GM21528 (cell line): ENCODE data around the gene SMYD4.

Experiments
- ATAC-seq: cut with Tn5 transposase; IDR thresholded peaks from one replicate; pipeline ENCODE4 v1.9.1; 2021; ENCODE audit warnings: mild to moderate bottlenecking, moderate library complexity; ENCODE audit not compliant: unreplicated experiment, low FRiP score

SMYD4 gene

GRCh38 chr17:1733759-1734158 is 95.9 kb downstream of the SMYD4 start:
- no peak for ATAC-seq

GRCh38 chr17:1732833-1733321 is 96.8 kb downstream of the SMYD4 start:
- ATAC-seq = no peak

- no peak for ATAC-seq
Measured at GRCh38 chr17:1732241-1732832, 97.4 kb downstream of the SMYD4 start.

- no peak for ATAC-seq
Measured at GRCh38 chr17:1731194-1731506, 98.6 kb downstream of the SMYD4 start.

- ATAC-seq = no peak
Measured at GRCh38 chr17:1730326-1731193, 99.1 kb downstream of the SMYD4 start.

GRCh38 chr17:1729966-1730325 is 99.8 kb downstream of the SMYD4 start:
- no peak for ATAC-seq
